ENCODE measurements around the gene TUBGCP2. TPM values are rescaled to one million over a fixed set of nuclear protein-coding genes. Genes with fewer than 3 reads are reported as not detected.
"Not testable (repeated sequence)": the region's sequence is repeated elsewhere in the genome, so short reads cannot be mapped to it uniquely, and the experiment has no call there.

Gene TUBGCP2
- total and polyA plus RNA-seq, 2 experiments from 2014 or later: 39.7 to 53.9 TPM

DNA sequence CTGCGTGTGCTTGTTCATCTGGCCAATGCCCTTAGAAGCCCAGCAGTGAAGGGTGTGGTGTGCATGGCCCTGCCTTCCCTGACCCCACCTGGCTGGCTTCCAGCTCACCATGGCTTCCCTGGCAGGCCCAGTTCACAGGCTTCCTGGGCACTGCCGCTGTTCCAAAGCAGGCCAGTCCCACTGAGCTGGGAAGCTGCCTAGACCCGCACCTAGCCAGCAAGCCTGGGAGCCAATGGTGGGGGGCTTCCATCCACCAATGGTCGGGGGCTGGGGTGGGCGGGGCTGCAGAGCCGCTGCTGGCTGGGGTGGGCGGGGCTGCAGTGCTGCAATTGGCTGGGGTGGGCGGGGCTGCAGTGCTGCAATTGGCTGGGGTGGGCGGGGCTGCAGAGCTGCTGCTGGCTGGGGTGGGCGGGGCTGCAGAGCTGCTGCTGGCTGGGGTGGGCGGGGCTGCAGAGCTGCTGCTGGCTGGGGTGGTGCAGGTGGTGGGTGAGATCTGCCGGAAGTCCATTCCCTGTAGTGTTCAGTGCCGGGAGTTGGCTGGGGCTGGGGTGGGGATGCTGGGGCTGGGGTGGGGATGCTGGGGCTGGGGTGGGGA is 15.6 kb upstream of the TUBGCP2 start:
- Histone ChIP-seq H2AFZ (no peak overlapping the region), H3K4me1 (ENCODE audit: insufficient read depth) (peaks cover 2% of the 10 kb centered on the region; the same call in 1 of the 2 replicates), H3K9ac (no peak overlapping the region), H3K9me2 (ENCODE audit: insufficient read depth) (no peaks in the 10 kb centered on the region), H3K27ac (no peak overlapping the region), H3F3A (ENCODE audit: insufficient read depth) (peaks cover 3% of the 10 kb centered on the region; the same call in 1 of the 2 replicates), H4K20me1 (ENCODE audit: insufficient read depth) (no peaks in the 10 kb centered on the region), H3K79me2 (ENCODE audit: insufficient read depth) (no peaks in the 10 kb centered on the region), H3K4me2 (ENCODE audit: unreplicated experiment) (no peak overlapping the region), H3K36me3 (ENCODE audit: low read depth) (no peaks in the 10 kb centered on the region), H3K4me3 (no peak overlapping the region), H3K27me3 (replicated peaks; ENCODE audit: insufficient read depth) (peaks cover 30% of the 10 kb centered on the region), H3K9me3 (ENCODE audit: low read depth) (no peaks in the 10 kb centered on the region)
- in situ Hi-C loops (cut with MboI): no loop called here
- 1 to 4% methylated on average over 7 to 13 of the region's 13 CpGs for WGBS, 2 experiments (ENCODE audit: low coverage in 1 of 2, low lambda C conversion rate in 2 of 2, missing lambda C conversion rate in 2 of 2)
- peak; percentile 72 for DNase-seq
- TF ChIP-seq EZH2phosphoT487 (IDR thresholded peaks at IDR 0.05; ENCODE audit: insufficient read depth, low read depth) (no peak), EZH2 (IDR thresholded peaks at IDR 0.05; ENCODE audit: insufficient read depth, poor library complexity, severe bottlenecking) (no peak)

DNA sequence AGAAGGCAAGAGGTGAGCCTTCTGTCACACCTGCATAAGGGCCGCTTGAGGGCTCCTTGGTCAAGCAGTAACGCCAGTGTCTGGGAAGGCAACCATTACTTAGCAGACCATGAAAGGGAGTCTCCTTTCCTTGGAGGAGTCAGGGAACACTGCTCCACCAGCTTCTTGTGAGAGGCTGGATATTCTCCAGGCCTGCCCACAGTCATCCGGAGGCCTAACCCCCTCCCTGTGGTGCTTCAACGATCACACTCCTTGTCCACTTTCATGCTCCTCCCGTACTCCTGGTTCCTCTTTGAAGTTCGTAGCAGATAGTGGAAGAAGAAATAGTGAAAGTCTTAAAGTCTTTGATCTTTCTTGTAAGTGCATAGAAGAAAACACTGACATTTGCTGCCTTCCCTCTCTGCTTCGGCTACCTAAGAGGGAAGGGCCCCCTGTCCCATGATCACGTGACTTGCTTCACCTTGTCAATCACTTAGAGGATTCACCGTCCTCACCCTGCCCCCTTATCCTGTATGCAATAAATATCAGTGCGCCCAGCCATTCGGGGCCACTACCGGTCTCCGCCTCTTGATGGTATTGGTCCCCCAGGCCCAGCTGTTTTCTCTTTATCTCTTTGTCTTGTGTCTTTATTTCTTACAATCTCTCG is 13.5 kb upstream of the TUBGCP2 start:
- H2AFZ ChIP-seq; DNase-seq; H3K36me3 ChIP-seq (ENCODE audit: low read depth); H3K4me2 ChIP-seq (ENCODE audit: unreplicated experiment); H3K4me3 ChIP-seq; H3F3A ChIP-seq (ENCODE audit: insufficient read depth); H3K9me2 ChIP-seq (ENCODE audit: insufficient read depth); H3K9ac ChIP-seq; H3K79me2 ChIP-seq (ENCODE audit: insufficient read depth); H3K4me1 ChIP-seq (ENCODE audit: insufficient read depth); H3K27ac ChIP-seq; H4K20me1 ChIP-seq (ENCODE audit: insufficient read depth); in situ Hi-C loops (cut with MboI); H3K9me3 ChIP-seq (ENCODE audit: low read depth): not testable (repeated sequence)
- peaks cover 22% of the 10 kb centered on the region for H3K27me3 ChIP-seq (replicated peaks; ENCODE audit: insufficient read depth)
- WGBS, 2 experiments (ENCODE audit: low coverage in 1 of 2, low lambda C conversion rate in 2 of 2, missing lambda C conversion rate in 2 of 2): 59 to 69% methylated on average over 10 to 13 of the region's 14 CpGs

DNA sequence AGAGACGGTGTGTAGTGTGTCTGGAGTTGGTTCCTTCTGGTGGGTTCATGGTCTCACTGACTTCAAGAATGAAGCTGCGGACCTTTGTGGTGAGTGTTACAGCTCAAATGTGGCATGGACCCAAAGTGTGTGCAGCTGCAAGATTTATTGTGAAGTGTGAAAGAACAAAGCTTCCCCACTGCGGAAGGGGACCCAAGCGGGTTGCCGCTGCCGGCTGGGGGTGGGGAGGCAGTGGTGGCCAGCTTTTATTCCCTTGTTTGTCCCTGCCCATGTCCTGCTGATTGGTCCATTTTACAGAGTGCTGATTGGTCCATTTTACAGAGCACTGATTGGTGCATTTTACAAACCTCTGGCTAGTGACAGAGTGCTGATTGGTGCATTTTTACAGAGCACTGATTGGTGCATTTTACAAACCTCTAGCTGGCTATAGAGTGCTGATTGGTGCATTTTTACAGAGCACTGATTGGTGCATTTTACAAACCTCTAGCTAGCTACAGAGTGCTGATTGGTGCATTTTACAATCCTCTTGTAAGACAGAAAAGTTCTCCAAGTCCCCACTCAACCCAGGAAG is 12.3 kb upstream of the TUBGCP2 start:
- DNase-seq; H3K4me2 ChIP-seq (ENCODE audit: unreplicated experiment); in situ Hi-C loops (cut with MboI); H3K9me3 ChIP-seq (ENCODE audit: low read depth); H3K4me1 ChIP-seq (ENCODE audit: insufficient read depth); H3K9ac ChIP-seq; H3F3A ChIP-seq (ENCODE audit: insufficient read depth); H2AFZ ChIP-seq; H3K36me3 ChIP-seq (ENCODE audit: low read depth); H3K27ac ChIP-seq; H3K4me3 ChIP-seq; H3K27me3 ChIP-seq (replicated peaks; ENCODE audit: insufficient read depth); H4K20me1 ChIP-seq (ENCODE audit: insufficient read depth); H3K9me2 ChIP-seq (ENCODE audit: insufficient read depth); H3K79me2 ChIP-seq (ENCODE audit: insufficient read depth): not testable (repeated sequence)
- WGBS, 2 experiments (ENCODE audit: low coverage in 1 of 2, low lambda C conversion rate in 2 of 2, missing lambda C conversion rate in 2 of 2): 86 to 90% methylated on average over 6 of the region's 6 CpGs

DNA sequence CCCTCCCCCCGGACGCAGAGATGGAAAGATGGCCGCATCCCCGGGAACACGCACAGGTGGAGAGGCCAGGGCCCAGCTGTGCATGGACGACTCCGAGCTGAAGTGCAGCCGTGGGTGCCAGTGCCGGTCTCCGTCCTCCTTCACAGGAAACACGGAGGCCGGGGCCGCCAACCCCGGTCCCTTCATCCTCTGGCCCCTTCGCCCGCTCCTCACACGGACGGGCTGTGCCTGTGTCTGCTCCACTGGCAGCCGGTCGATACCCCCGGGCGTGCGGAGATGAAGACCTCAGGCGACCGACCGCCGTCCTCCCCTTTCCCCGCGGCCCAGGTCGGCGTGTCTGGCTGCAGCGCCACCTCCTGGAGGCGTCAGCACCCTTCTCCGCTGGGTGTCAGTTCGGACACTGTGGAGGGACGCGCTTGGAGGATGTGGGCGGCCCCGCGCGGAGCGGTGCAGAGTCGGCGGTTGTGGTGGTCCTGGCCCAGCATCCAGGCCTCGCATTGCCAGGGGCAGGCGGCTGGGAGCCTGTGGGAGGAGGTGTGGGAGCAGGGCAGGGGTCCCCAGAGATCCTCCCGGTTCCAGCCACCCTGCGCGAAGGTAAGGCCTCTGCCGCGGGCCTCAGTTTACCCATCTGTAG is 9.9 kb upstream of the TUBGCP2 start:
- in situ Hi-C loops (cut with MboI): no loop called here
- Histone ChIP-seq H3K27ac (no peak overlapping the region), H3K9ac (no peak overlapping the region), H3K79me2 (ENCODE audit: insufficient read depth) (no peaks in the 10 kb centered on the region), H3F3A (ENCODE audit: insufficient read depth) (0 out of 2 replicates have a peak, but pooled peaks cover 5% of the 10 kb centered on the region), H3K36me3 (ENCODE audit: low read depth) (no peaks in the 10 kb centered on the region), H3K4me2 (ENCODE audit: unreplicated experiment) (peak overlapping the region; percentile 71), H3K9me2 (ENCODE audit: insufficient read depth) (no peaks in the 10 kb centered on the region), H3K27me3 (replicated peaks; ENCODE audit: insufficient read depth) (no peaks in the 10 kb centered on the region), H3K4me1 (ENCODE audit: insufficient read depth) (no peaks in the 10 kb centered on the region), H4K20me1 (ENCODE audit: insufficient read depth) (no peaks in the 10 kb centered on the region), H2AFZ (peak overlapping the region; percentile 71), H3K9me3 (ENCODE audit: low read depth) (no peaks in the 10 kb centered on the region), H3K4me3 (peak overlapping the region; percentile 67)
- TF ChIP-seq EZH2 (IDR thresholded peaks at IDR 0.05; ENCODE audit: insufficient read depth, poor library complexity, severe bottlenecking) (no peak), EZH2phosphoT487 (IDR thresholded peaks at IDR 0.05; ENCODE audit: insufficient read depth, low read depth) (no peak)
- 13 to 17% methylated on average over 45 to 49 of the region's 51 CpGs for WGBS, 2 experiments (ENCODE audit: low coverage in 1 of 2, low lambda C conversion rate in 2 of 2, missing lambda C conversion rate in 2 of 2)
- DNase-seq: peak; percentile 77

Measured in GM23248 (cell line).